GM23248 (cell line): Measurements from ENCODE around the gene TUSC2.

Source experiments
- EZH2 ChIP-seq: fragments of 200-600 bp; sonication (generic); IDR thresholded peaks from 2 replicates; pipeline ENCODE4 v1.6.1; 2018; ENCODE audit warnings: antibody characterized with exemption, mild to moderate bottlenecking; ENCODE audit not compliant: insufficient read depth, poor library complexity, severe bottlenecking
- EZH2phosphoT487 ChIP-seq: fragments of 200-600 bp; sonication (generic); IDR thresholded peaks from 2 replicates; pipeline ENCODE4 v1.6.1; 2018; ENCODE audit warnings: antibody characterized with exemption, moderate library complexity, mild to moderate bottlenecking, low read depth; ENCODE audit not compliant: insufficient read depth

DNA sequence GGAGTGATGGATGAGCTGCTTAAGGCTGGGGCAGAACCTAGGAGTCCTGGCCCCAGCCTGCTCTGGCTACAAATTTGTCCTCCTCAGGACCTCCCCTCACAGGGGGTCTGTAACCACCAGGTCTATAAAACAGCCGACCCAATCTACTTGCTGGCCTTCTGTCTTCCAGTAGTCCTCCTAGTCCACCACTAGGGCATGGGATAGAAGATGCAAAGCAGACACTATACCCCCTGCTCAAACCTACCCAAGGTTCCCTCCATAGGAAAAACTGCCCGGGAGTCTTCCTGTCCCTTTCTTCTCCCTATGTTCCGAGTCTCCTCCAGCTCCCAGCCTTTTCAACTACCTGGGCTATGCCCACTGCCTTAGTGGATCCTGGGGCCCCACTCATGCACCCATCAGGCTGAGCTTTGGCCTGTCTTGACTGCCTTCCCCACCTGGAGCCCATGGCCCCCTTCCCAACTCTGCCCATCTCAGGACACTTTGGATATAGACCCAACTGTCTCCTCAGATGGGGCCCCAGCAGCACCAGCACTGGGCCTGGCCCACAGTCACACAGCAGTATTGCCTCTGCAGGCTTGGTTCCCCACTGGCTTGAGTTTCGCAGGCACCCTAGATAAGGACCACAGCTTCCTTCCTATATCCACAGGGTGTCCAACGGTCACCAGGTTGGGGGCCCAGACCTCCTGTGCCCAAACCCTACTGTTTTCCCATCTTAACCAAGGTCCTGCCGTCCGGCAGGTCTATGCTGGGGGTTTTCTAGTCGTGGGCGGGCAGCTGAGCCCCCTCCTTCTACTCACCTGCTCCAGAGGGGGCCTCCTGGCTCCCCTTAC, 29.9 kb downstream of the TUSC2 start:
- no peak for TF ChIP-seq EZH2
- TF ChIP-seq EZH2phosphoT487: no peak
